ENCODE data around the gene MAPK8IP3. TPM values are rescaled to one million over a fixed set of nuclear protein-coding genes. Genes with fewer than 3 reads are reported as not detected.

Gene MAPK8IP3
- total RNA-seq, 1 experiment from 2014 or later = 59.2 TPM

- Histone ChIP-seq H3K4me1 (ENCODE audit: low read length) (peaks cover 20% of the 10 kb centered on the region), H3K9me3 (ENCODE audit: low read length) (no peaks in the 10 kb centered on the region), H3K79me2 (ENCODE audit: low read length) (peaks cover 40% of the 10 kb centered on the region), H2AFZ (ENCODE audit: low read length) (no peak overlapping the region), H3K27me3 (ENCODE audit: low read length) (no peaks in the 10 kb centered on the region), H3K4me2 (ENCODE audit: low read depth, low read length, poor library complexity, severe bottlenecking) (no peak overlapping the region), H3K36me3 (ENCODE audit: insufficient read depth, low read length) (peaks cover 2% of the 10 kb centered on the region; the same call in 1 of the 2 replicates), H3K4me3 (ENCODE audit: low read length) (no peak overlapping the region), H3K9me2 (replicated peaks; ENCODE audit: insufficient read depth, low read length) (no peaks in the 10 kb centered on the region), H3K27ac (ENCODE audit: low read length) (no peak overlapping the region), H3K9ac (ENCODE audit: low read length) (no peak overlapping the region), H4K20me1 (ENCODE audit: insufficient read depth, low read depth, low read length) (peaks cover 18% of the 10 kb centered on the region; the same call in 1 of the 2 replicates)
- DNase-seq = no peak
Measured at GRCh38 chr16:1775846-1776671, 70.1 kb downstream of the MAPK8IP3 start.

- Histone ChIP-seq H3K4me2 (ENCODE audit: low read depth, low read length, poor library complexity, severe bottlenecking) (no peak overlapping the region), H3K9ac (ENCODE audit: low read length) (no peak overlapping the region), H3K4me3 (ENCODE audit: low read length) (no peak overlapping the region), H2AFZ (ENCODE audit: low read length) (no peak overlapping the region), H3K79me2 (ENCODE audit: low read length) (peaks cover 42% of the 10 kb centered on the region), H3K27me3 (ENCODE audit: low read length) (no peaks in the 10 kb centered on the region), H3K36me3 (ENCODE audit: insufficient read depth, low read length) (peaks cover 2% of the 10 kb centered on the region; the same call in 1 of the 2 replicates), H4K20me1 (ENCODE audit: insufficient read depth, low read depth, low read length) (peaks cover 22% of the 10 kb centered on the region; the same call in 1 of the 2 replicates), H3K9me2 (replicated peaks; ENCODE audit: insufficient read depth, low read length) (no peaks in the 10 kb centered on the region), H3K9me3 (ENCODE audit: low read length) (no peaks in the 10 kb centered on the region), H3K27ac (ENCODE audit: low read length) (no peak overlapping the region), H3K4me1 (ENCODE audit: low read length) (peaks cover 25% of the 10 kb centered on the region)
- no peak for DNase-seq
Measured at GRCh38 chr16:1776672-1776955, 70.6 kb downstream of the MAPK8IP3 start.

GRCh38 chr16:1776991-1777374 lies 71.0 kb downstream of the MAPK8IP3 start:
- Histone ChIP-seq H3K79me2 (ENCODE audit: low read length) (peaks cover 39% of the 10 kb centered on the region), H3K4me3 (ENCODE audit: low read length) (no peak overlapping the region), H4K20me1 (ENCODE audit: insufficient read depth, low read depth, low read length) (peaks cover 19% of the 10 kb centered on the region; the same call in 1 of the 2 replicates), H3K9ac (ENCODE audit: low read length) (no peak overlapping the region), H3K36me3 (ENCODE audit: insufficient read depth, low read length) (peaks cover 2% of the 10 kb centered on the region; the same call in 1 of the 2 replicates), H3K4me2 (ENCODE audit: low read depth, low read length, poor library complexity, severe bottlenecking) (no peak overlapping the region), H3K4me1 (ENCODE audit: low read length) (peaks cover 26% of the 10 kb centered on the region), H3K27me3 (ENCODE audit: low read length) (no peaks in the 10 kb centered on the region), H3K27ac (ENCODE audit: low read length) (no peak overlapping the region), H3K9me2 (replicated peaks; ENCODE audit: insufficient read depth, low read length) (no peaks in the 10 kb centered on the region), H3K9me3 (ENCODE audit: low read length) (no peaks in the 10 kb centered on the region), H2AFZ (ENCODE audit: low read length) (no peak overlapping the region)
- DNase-seq = no peak

- Histone ChIP-seq H4K20me1 (ENCODE audit: insufficient read depth, low read depth, low read length) (peaks cover 19% of the 10 kb centered on the region; the same call in 1 of the 2 replicates), H3K36me3 (ENCODE audit: insufficient read depth, low read length) (0 out of 2 replicates have a peak, but pooled peaks cover 2% of the 10 kb centered on the region), H3K4me2 (ENCODE audit: low read depth, low read length, poor library complexity, severe bottlenecking) (no peak overlapping the region), H3K4me3 (ENCODE audit: low read length) (no peak overlapping the region), H3K9me3 (ENCODE audit: low read length) (no peaks in the 10 kb centered on the region), H3K9me2 (replicated peaks; ENCODE audit: insufficient read depth, low read length) (no peaks in the 10 kb centered on the region), H3K27me3 (ENCODE audit: low read length) (no peaks in the 10 kb centered on the region), H3K79me2 (ENCODE audit: low read length) (peaks cover 33% of the 10 kb centered on the region), H3K9ac (ENCODE audit: low read length) (no peak overlapping the region), H2AFZ (ENCODE audit: low read length) (no peak overlapping the region), H3K4me1 (ENCODE audit: low read length) (peaks cover 26% of the 10 kb centered on the region), H3K27ac (ENCODE audit: low read length) (no peak overlapping the region)
- DNase-seq = no peak
Measured at GRCh38 chr16:1777375-1778199, 71.6 kb downstream of the MAPK8IP3 start.

- Histone ChIP-seq H3K79me2 (ENCODE audit: low read length) (peaks cover 32% of the 10 kb centered on the region), H3K36me3 (ENCODE audit: insufficient read depth, low read length) (0 out of 2 replicates have a peak, but pooled peaks cover 2% of the 10 kb centered on the region), H2AFZ (ENCODE audit: low read length) (no peak overlapping the region), H3K4me2 (ENCODE audit: low read depth, low read length, poor library complexity, severe bottlenecking) (no peak overlapping the region), H3K4me3 (ENCODE audit: low read length) (no peak overlapping the region), H3K9me2 (replicated peaks; ENCODE audit: insufficient read depth, low read length) (no peaks in the 10 kb centered on the region), H3K9me3 (ENCODE audit: low read length) (no peaks in the 10 kb centered on the region), H3K9ac (ENCODE audit: low read length) (no peak overlapping the region), H4K20me1 (ENCODE audit: insufficient read depth, low read depth, low read length) (peaks cover 19% of the 10 kb centered on the region; the same call in 1 of the 2 replicates), H3K27me3 (ENCODE audit: low read length) (no peaks in the 10 kb centered on the region), H3K27ac (ENCODE audit: low read length) (no peak overlapping the region), H3K4me1 (ENCODE audit: low read length) (peaks cover 26% of the 10 kb centered on the region)
- no peak for DNase-seq
Measured at GRCh38 chr16:1778200-1779179, 72.5 kb downstream of the MAPK8IP3 start.

- Histone ChIP-seq H3K9me2 (replicated peaks; ENCODE audit: insufficient read depth, low read length) (no peaks in the 10 kb centered on the region), H3K79me2 (ENCODE audit: low read length) (peaks cover 32% of the 10 kb centered on the region), H3K9ac (ENCODE audit: low read length) (no peak overlapping the region), H3K27ac (ENCODE audit: low read length) (no peak overlapping the region), H3K4me2 (ENCODE audit: low read depth, low read length, poor library complexity, severe bottlenecking) (no peak overlapping the region), H3K4me1 (ENCODE audit: low read length) (peaks cover 26% of the 10 kb centered on the region), H3K9me3 (ENCODE audit: low read length) (no peaks in the 10 kb centered on the region), H4K20me1 (ENCODE audit: insufficient read depth, low read depth, low read length) (peaks cover 18% of the 10 kb centered on the region; the same call in 1 of the 2 replicates), H2AFZ (ENCODE audit: low read length) (no peak overlapping the region), H3K27me3 (ENCODE audit: low read length) (no peaks in the 10 kb centered on the region), H3K36me3 (ENCODE audit: insufficient read depth, low read length) (0 out of 2 replicates have a peak, but pooled peaks cover 2% of the 10 kb centered on the region), H3K4me3 (ENCODE audit: low read length) (no peak overlapping the region)
- DNase-seq = no peak
Measured at GRCh38 chr16:1779234-1779701, 73.3 kb downstream of the MAPK8IP3 start.

GRCh38 chr16:1779741-1780676 lies 74.0 kb downstream of the MAPK8IP3 start:
- Histone ChIP-seq H3K9me2 (replicated peaks; ENCODE audit: insufficient read depth, low read length) (no peaks in the 10 kb centered on the region), H3K36me3 (ENCODE audit: insufficient read depth, low read length) (0 out of 2 replicates have a peak, but pooled peaks cover 2% of the 10 kb centered on the region), H4K20me1 (ENCODE audit: insufficient read depth, low read depth, low read length) (peaks cover 19% of the 10 kb centered on the region; the same call in 1 of the 2 replicates), H3K4me1 (ENCODE audit: low read length) (peaks cover 20% of the 10 kb centered on the region), H3K9ac (ENCODE audit: low read length) (no peak overlapping the region), H2AFZ (ENCODE audit: low read length) (no peak overlapping the region), H3K9me3 (ENCODE audit: low read length) (no peaks in the 10 kb centered on the region), H3K27ac (ENCODE audit: low read length) (no peak overlapping the region), H3K27me3 (ENCODE audit: low read length) (no peaks in the 10 kb centered on the region), H3K4me2 (ENCODE audit: low read depth, low read length, poor library complexity, severe bottlenecking) (no peak overlapping the region), H3K4me3 (ENCODE audit: low read length) (0 out of 2 replicates have a peak overlapping the region, but pooled peaks have one; percentile 82), H3K79me2 (ENCODE audit: low read length) (peaks cover 32% of the 10 kb centered on the region)
- no peak for DNase-seq

Measured in Karpas-422 (cell line).